Breast epithelium (tissue), 3 donors: ENCODE results near the gene DNAH9.

ENCODE experiments used
- CTCF ChIP-seq, 3 donors: fragments of 450-650 bp; IDR thresholded peaks; one replicate each; pipeline ENCODE4 v1.5.1; 2016 to 2017; ENCODE audit warnings: antibody characterized with exemption in 3 of 3, mild to moderate bottlenecking in 3 of 3, moderate library complexity in 3 of 3
- POLR2A ChIP-seq: fragments of 450-650 bp; IDR thresholded peaks from one replicate; pipeline ENCODE4 v1.6.1; 2016; ENCODE audit warnings: antibody characterized with exemption, mild to moderate bottlenecking, moderate library complexity
- POLR2AphosphoS5 ChIP-seq, 3 donors: sonication (generic); formaldehyde crosslinking; IDR thresholded peaks; one replicate each; pipeline ENCODE4 v1.6.1; 2017; ENCODE audit warnings: antibody characterized with exemption in 3 of 3

DNA sequence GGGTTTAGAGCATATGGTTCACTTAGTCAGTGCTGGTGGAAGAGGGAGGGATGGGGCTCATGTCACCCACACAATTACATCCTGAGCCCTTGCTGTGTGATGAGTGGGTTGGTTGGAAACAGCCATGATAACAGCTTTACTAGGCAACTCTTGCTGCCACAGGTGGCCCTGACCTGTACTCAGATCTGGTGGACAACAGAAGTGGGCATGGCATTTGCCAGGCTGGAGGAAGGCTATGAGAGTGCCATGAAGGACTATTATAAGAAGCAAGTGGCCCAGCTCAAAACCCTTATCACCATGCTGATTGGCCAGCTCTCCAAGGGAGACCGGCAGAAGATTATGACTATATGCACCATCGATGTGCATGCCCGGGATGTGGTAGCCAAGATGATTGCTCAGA lies 105.8 kb downstream of the DNAH9 start:
- TF ChIP-seq CTCF (IDR thresholded peaks at IDR 0.05): no peak
- no peak for TF ChIP-seq POLR2A
- no peak for TF ChIP-seq POLR2AphosphoS5 (IDR thresholded peaks at IDR 0.05)
